ENCODE data around the gene SCNN1A.

- peak; percentile 64 to 82 for TF ChIP-seq CTCF (conservative IDR thresholded peaks at IDR 0.05 in 1 of 2, IDR thresholded peaks at IDR 0.05 in 1 of 2; ENCODE audit: low read depth in 1 of 2, low read length in 2 of 2)
- no peak for TF ChIP-seq EZH2 (IDR thresholded peaks at IDR 0.05; ENCODE audit: low read length, missing control alignments)
These were observed 48.1 kb upstream of the SCNN1A start for GRCh38 chr12:6423267-6424007.
